H1 (cell line): ENCODE data around the gene GAPDH. TPM values are rescaled to one million over a fixed set of nuclear protein-coding genes. Genes with fewer than 3 reads are reported as not detected.

Experiments
- ATF3 ChIP-seq: IDR thresholded peaks from 2 replicates; pipeline ENCODE4 v1.6.1; 2011; ENCODE audit warnings: low read depth, mild to moderate bottlenecking, low read length; ENCODE audit not compliant: insufficient read depth
- BRCA1 ChIP-seq: IDR thresholded peaks from 2 replicates; pipeline ENCODE4 v1.6.1; 2012; ENCODE audit warnings: low read depth, low read length, improper control_type of control experiment
- CHD1 ChIP-seq: IDR thresholded peaks from 2 replicates; pipeline ENCODE4 v1.6.1; 2012; ENCODE audit warnings: low read depth, low read length, improper control_type of control experiment
- CTCF ChIP-seq, 3 experiments: IDR thresholded peaks; 1 replicate in 2 of 3; 2 replicates in 1 of 3; pipeline versions ENCODE4 v1.5.1 to v1.6.1; 2011; ENCODE audit warnings: low read length in 3 of 3, mild to moderate bottlenecking in 3 of 3, inconsistent platforms in 2 of 3, low read depth in 1 of 3, moderate library complexity in 1 of 3; ENCODE audit not compliant: insufficient read depth in 1 of 3; ENCODE audit errors: control extremely low read depth in 1 of 3
- GTF2F1 ChIP-seq: IDR thresholded peaks from 2 replicates; pipeline ENCODE4 v1.6.1; 2012; ENCODE audit warnings: low read depth, low read length, improper control_type of control experiment, borderline replicate concordance
- HDAC2 ChIP-seq, 2 experiments: fragments of 300-600 bp in 1 of 2; sonication (generic) in 1 of 2; IDR thresholded peaks; 2 replicates each; pipeline ENCODE4 v1.6.1; 2011 to 2012; ENCODE audit warnings: low read depth in 2 of 2, low read length in 2 of 2, mild to moderate bottlenecking in 2 of 2, moderate library complexity in 2 of 2, borderline replicate concordance in 1 of 2, inconsistent platforms in 1 of 2
- JUN ChIP-seq: IDR thresholded peaks from 2 replicates; pipeline ENCODE4 v1.6.1; 2011; ENCODE audit warnings: low read depth, mild to moderate bottlenecking, improper control_type of control experiment, low read length
- MAFK ChIP-seq: IDR thresholded peaks from 2 replicates; pipeline ENCODE4 v1.6.1; 2012; ENCODE audit warnings: low read depth, mild to moderate bottlenecking, improper control_type of control experiment, low read length
- NANOG ChIP-seq: IDR thresholded peaks from 2 replicates; pipeline ENCODE4 v1.6.1; 2011; ENCODE audit warnings: low read length, low read depth, mild to moderate bottlenecking, inconsistent platforms; ENCODE audit not compliant: insufficient read depth, poor library complexity, severe bottlenecking
- POLR2A ChIP-seq, 2 experiments: IDR thresholded peaks; 1 replicate in 1 of 2; 2 replicates in 1 of 2; pipeline ENCODE4 v1.6.1; 2011; ENCODE audit warnings: low read depth in 2 of 2, low read length in 2 of 2, mild to moderate bottlenecking in 2 of 2; ENCODE audit errors: control extremely low read depth in 1 of 2
- POLR2AphosphoS5 ChIP-seq: IDR thresholded peaks from 2 replicates; pipeline ENCODE4 v1.6.1; 2011; ENCODE audit warnings: low read depth, low read length
- SIX5 ChIP-seq: IDR thresholded peaks from 2 replicates; pipeline ENCODE4 v1.6.1; 2011; ENCODE audit warnings: mild to moderate bottlenecking, low read depth, low read length
- TAF7 ChIP-seq: optimal IDR thresholded peaks from 2 replicates; pipeline ENCODE3; 2011; ENCODE audit warnings: low read depth, mild to moderate bottlenecking, inconsistent platforms, low read length, moderate library complexity, borderline replicate concordance
- polyA plus RNA-seq, 7 experiments: library from polyadenylated mRNA; depleted of rRNA in 3 of 7; stranded (reverse) in 5 of 7; unstranded in 2 of 7; fragments of >200 nt in 5 of 7; fragments of 200-250 nt in 2 of 7; gene quantifications; 1 replicate in 5 of 7; 2 replicates in 1 of 7; 4 replicates in 1 of 7; pipeline versions ENCODE4 v1.2.1 to v1.2.3, GENCODE V29; 2011 to 2013; ENCODE audit warnings: missing spikeins in 2 of 7, mixed read lengths in 2 of 7
- total RNA-seq: library from RNA; stranded (reverse); fragmentation: NEBNext Ultra II Directional; extraction: Animal tissue kit (Norgen Biotek cat#: 25700); gene quantifications from 2 replicates; pipeline ENCODE4 v1.2.1, GENCODE V29; 2021

GAPDH gene
- total and polyA plus RNA-seq, 2 of the 8 experiments (the other 6 are each of a cell fraction or from before 2014, with no cell fraction given): 5,175 to 15,878 TPM

DNA sequence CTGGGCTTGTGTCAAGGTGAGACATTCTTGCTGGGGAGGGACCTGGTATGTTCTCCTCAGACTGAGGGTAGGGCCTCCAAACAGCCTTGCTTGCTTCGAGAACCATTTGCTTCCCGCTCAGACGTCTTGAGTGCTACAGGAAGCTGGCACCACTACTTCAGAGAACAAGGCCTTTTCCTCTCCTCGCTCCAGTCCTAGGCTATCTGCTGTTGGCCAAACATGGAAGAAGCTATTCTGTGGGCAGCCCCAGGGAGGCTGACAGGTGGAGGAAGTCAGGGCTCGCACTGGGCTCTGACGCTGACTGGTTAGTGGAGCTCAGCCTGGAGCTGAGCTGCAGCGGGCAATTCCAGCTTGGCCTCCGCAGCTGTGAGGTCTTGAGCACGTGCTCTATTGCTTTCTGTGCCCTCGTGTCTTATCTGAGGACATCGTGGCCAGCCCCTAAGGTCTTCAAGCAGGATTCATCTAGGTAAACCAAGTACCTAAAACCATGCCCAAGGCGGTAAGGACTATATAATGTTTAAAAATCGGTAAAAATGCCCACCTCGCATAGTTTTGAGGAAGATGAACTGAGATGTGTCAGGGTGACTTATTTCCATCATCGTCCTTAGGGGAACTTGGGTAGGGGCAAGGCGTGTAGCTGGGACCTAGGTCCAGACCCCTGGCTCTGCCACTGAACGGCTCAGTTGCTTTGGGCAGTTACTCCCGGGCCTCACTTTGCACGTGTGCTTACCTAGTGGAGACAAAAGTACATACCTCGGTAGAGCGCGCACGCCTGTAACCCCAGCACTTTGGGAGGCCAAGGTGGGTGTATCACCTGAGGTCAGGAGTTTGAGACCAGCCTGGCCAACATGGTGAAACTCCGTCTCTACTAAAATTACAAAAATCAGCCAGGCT lies 4.3 kb downstream of the GAPDH start (continued):
- no peak for TF ChIP-seq CTCF (IDR thresholded peaks at IDR 0.05; ENCODE audit: control extremely low read depth in 1 of 3, insufficient read depth in 1 of 3, low read depth in 1 of 3, low read length in 3 of 3)
- TF ChIP-seq HDAC2 (IDR thresholded peaks at IDR 0.05; ENCODE audit: borderline replicate concordance in 1 of 2, low read depth in 2 of 2, low read length in 2 of 2): no peak
- no peak for TF ChIP-seq MAFK
- TF ChIP-seq POLR2AphosphoS5: peak; percentile 96
- no peak for TF ChIP-seq JUN
- no peak for TF ChIP-seq NANOG
- no peak for TF ChIP-seq TAF7
- TF ChIP-seq BRCA1: no peak
- TF ChIP-seq ATF3: no peak
- TF ChIP-seq SIX5: no peak
- TF ChIP-seq GTF2F1: no peak
- TF ChIP-seq CHD1: no peak
- peak in 1 of 2 experiments; percentile 78; a peak in 2 of 3 replicates for TF ChIP-seq POLR2A (IDR thresholded peaks at IDR 0.05; ENCODE audit: control extremely low read depth in 1 of 2, low read depth in 2 of 2, low read length in 2 of 2)
